Gastroesophageal sphincter (tissue), 3 donors: ENCODE results near the gene PWP1.

Experiments
- POLR2A ChIP-seq, 2 donors: fragments of 450-650 bp; IDR thresholded peaks; one replicate each; pipeline ENCODE4 v1.6.1; 2017; ENCODE audit warnings: antibody characterized with exemption in 2 of 2, mild to moderate bottlenecking in 2 of 2, moderate library complexity in 1 of 2
- POLR2AphosphoS5 ChIP-seq: sonication (generic); formaldehyde crosslinking; IDR thresholded peaks from one replicate; pipeline ENCODE4 v1.6.1; 2017; ENCODE audit warnings: antibody characterized with exemption
- TF ChIP-seq, protein P1 (sequence below), 4 experiments: fragments of 200-600 bp in 2 of 4; fragments of 450-650 bp in 2 of 4; sonication (generic) in 1 of 4; IDR thresholded peaks; one replicate each; pipeline ENCODE4 v1.5.1; 2017 to 2019; ENCODE audit warnings: antibody characterized with exemption in 4 of 4, mild to moderate bottlenecking in 2 of 4, moderate library complexity in 2 of 4

DNA sequence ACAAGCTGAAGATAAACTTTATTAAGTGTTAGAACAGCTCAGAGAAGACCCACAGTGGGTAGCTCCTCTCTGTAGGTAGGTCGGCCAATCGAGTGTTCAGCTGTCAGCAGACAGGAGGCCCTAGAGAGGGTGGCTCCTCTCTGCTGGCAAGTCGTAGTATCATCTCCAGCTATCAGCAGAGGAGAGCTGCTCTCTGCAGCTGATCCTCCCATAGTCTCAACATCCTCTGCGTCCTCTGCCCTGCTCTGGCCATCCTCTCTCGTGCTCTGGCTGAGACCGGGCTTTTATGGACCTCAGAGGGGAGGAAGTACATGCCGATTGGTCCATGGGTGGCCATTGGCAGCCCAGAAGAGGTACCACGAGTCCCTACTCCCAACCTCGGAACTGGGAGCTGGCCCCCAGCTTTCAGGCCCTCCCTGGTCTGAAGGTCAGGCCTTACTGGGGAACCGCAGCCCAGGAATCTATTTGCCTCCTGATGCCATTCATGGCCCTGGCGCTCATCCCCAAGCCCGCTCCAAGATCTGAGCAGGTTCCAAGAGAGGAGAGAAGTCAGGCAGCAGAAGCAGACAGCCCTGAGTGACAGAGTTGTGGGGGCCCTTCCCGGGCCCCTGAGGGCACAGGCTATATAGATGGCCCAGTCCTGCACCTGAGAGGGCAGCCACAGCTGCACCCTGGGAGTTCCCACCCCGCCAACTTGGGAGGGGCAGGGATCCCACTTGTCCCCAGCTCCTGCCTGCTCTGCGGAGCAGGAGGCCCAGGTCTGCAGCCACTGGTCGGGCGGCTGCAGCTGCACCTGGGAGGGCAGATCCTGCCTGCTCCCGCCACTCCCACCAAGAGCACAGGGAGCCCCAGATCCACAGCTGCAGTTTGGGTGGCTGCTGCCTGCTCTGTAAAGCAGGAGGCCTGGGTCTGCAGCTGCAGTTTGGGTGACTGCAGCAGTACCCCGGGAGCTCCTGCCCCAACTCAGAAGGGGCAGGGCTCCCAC is 3.5 kb upstream of the PWP1 start:
- TF ChIP-seq, protein P1, sequence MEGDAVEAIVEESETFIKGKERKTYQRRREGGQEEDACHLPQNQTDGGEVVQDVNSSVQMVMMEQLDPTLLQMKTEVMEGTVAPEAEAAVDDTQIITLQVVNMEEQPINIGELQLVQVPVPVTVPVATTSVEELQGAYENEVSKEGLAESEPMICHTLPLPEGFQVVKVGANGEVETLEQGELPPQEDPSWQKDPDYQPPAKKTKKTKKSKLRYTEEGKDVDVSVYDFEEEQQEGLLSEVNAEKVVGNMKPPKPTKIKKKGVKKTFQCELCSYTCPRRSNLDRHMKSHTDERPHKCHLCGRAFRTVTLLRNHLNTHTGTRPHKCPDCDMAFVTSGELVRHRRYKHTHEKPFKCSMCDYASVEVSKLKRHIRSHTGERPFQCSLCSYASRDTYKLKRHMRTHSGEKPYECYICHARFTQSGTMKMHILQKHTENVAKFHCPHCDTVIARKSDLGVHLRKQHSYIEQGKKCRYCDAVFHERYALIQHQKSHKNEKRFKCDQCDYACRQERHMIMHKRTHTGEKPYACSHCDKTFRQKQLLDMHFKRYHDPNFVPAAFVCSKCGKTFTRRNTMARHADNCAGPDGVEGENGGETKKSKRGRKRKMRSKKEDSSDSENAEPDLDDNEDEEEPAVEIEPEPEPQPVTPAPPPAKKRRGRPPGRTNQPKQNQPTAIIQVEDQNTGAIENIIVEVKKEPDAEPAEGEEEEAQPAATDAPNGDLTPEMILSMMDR (IDR thresholded peaks at IDR 0.05) = no peak
- no peak for TF ChIP-seq POLR2A (IDR thresholded peaks at IDR 0.05)
- no peak for TF ChIP-seq POLR2AphosphoS5
